GM13976 (cell line): ENCODE measurements around the gene SHLD1.
"Not testable (repeated sequence)": the region's sequence is repeated elsewhere in the genome, so short reads cannot be mapped to it uniquely, and the experiment has no call there.

Experiments used
- DNase-seq: peaks from one replicate; pipeline ENCODE4 v3.0.0; 2012; ENCODE audit warnings: low spot score
- in situ Hi-C: fragments of 300-500 bp; cut with MboI; formaldehyde crosslinking; loops from one replicate; pipeline ENCODE4 v1.12.0; 2022; ENCODE audit warnings: low sequenced_read_pairs, mixed read lengths, inconsistent platforms; ENCODE audit not compliant: unreplicated experiment
- TF ChIP-seq, protein P1 (sequence below): IDR thresholded peaks from 2 replicates; pipeline ENCODE4 v1.5.1; 2012; ENCODE audit warnings: borderline replicate concordance, mild to moderate bottlenecking; ENCODE audit not compliant: insufficient read depth; ENCODE audit errors: extremely low read depth, missing control alignments, control extremely low read depth

Gene SHLD1

DNA sequence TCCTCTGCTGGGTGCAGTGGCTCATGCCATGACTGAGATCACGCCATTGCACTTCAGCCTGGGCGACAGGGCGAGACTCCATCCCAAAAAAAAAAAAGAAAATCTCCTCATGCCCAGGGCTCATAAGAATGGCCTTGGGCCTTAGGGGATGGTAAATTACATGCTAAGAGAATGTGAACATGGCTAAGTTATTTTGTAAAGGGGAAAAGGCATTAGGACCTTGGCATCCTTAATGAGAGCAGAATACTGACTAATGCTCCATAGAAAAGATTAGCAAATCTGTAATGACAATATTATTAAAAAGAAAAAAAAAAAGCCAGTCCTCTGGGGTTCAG, 12.6 kb upstream of the SHLD1 start:
- no peak for DNase-seq
- TF ChIP-seq, protein P1, sequence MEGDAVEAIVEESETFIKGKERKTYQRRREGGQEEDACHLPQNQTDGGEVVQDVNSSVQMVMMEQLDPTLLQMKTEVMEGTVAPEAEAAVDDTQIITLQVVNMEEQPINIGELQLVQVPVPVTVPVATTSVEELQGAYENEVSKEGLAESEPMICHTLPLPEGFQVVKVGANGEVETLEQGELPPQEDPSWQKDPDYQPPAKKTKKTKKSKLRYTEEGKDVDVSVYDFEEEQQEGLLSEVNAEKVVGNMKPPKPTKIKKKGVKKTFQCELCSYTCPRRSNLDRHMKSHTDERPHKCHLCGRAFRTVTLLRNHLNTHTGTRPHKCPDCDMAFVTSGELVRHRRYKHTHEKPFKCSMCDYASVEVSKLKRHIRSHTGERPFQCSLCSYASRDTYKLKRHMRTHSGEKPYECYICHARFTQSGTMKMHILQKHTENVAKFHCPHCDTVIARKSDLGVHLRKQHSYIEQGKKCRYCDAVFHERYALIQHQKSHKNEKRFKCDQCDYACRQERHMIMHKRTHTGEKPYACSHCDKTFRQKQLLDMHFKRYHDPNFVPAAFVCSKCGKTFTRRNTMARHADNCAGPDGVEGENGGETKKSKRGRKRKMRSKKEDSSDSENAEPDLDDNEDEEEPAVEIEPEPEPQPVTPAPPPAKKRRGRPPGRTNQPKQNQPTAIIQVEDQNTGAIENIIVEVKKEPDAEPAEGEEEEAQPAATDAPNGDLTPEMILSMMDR: no peak
- in situ Hi-C loops: no loop called here

DNA sequence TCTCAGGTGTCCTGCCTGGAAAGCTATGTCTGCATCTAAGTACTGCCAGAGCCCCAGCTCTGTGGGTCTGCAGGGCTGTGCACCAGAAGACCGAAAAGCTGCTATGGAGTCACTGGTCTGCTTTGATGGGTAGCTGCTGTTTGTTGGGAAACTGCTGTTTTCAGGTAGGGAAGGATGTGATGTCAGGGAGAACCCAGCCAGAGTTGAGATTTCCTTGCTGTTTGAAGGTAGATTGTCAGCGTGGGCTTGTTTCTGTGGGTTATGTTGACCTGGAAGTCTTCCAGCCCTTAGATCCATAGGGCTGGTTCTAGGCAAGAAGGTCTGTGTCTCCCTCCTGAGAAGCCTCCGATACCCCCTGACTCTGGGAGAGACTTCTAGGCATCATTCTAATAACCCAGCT, 12.2 kb upstream of the SHLD1 start:
- in situ Hi-C loops: no loop called here
- no peak for DNase-seq
- TF ChIP-seq, protein P1: no peak

DNA sequence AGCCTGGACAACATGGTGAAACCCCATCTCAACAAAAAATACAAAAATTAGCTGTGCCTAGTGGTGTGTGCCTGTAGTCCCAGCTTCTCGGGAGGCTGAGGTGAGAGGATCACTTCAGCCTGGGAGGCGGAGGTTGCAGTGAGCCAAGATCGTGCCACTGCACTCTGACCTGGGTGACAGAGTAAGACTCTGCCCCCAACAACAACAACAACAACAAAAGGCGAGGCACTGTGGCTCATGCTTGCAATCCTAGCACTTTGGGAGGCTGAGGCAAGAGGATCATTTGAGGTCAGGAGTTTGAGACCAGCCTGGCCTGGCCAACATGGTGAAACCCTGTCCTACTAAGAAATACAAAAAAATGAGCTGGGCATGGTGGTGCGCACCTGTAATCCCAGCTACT, 9.6 kb upstream of the SHLD1 start:
- in situ Hi-C loops, DNase-seq: not testable (repeated sequence)

DNA sequence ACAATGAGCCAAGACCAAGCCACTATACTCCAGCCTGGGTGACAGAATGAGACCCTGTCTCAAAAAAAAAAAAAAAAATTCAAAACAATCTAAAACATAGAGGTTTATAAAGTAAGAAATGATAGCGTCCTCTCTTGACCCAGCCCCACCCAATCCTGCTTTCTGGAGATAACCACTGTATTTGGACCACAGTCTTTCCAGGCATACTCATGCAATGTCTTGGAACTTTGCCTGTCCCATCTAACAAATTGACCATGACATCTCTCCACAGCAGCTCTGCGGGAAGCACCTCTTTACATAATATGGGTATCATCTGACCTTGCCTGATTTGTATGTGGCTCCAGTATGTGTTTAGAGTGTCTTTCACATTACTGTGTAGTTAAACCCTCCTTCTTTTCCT, 9.1 kb upstream of the SHLD1 start:
- in situ Hi-C loops: no loop called here
- TF ChIP-seq, protein P1: no peak
- DNase-seq: no peak

DNA sequence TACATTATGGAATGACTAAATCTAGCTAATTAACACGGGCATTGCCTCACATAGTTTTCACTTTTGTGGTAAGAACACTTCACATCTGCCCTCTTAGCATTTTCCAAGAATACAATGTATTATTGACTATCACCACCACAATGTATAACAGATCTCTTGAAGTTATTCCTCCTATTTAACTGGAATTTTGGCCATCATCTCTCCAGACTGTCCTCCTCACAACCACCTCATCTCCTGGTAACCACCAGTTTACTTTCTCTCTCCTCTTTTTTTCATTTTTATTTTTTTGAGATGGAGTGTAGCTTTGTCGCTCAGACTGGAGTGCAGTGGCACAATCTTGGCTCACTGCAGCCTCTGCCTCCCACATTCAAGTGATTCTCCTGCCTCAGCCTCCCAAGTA, 8.2 kb upstream of the SHLD1 start:
- TF ChIP-seq, protein P1: no peak
- in situ Hi-C loops: no loop called here
- no peak for DNase-seq

DNA sequence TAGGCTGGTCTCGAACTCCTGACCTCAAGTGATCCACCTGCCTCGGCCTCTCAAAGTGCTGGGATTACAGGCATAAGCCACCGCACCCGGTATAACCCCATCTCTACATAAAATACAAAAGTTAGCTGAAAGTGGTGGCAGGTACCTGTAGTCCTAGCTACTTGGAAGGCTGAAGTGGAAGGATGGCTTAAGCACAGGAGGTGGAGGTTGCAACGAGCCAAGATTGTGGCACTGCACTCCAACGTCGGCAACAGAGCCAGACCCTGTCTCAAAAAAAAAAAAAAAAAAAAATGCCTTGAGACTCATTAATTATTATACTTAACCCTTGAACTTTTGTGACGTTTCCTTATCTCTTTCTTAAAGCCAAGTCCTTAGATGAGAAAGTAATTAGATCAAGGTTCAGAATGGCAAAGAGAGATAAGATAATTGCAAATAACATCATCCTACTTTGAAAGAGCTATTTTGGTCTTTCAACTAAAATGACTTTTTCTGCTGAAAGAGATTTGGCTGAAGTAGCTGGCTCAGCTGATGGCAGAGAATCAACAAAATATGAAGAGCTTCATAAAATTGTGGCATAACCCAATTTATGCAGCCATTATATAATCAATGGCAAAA, 4.7 kb upstream of the SHLD1 start:
- TF ChIP-seq, protein P1: no peak
- in situ Hi-C loops: no loop called here
- no peak for DNase-seq

DNA sequence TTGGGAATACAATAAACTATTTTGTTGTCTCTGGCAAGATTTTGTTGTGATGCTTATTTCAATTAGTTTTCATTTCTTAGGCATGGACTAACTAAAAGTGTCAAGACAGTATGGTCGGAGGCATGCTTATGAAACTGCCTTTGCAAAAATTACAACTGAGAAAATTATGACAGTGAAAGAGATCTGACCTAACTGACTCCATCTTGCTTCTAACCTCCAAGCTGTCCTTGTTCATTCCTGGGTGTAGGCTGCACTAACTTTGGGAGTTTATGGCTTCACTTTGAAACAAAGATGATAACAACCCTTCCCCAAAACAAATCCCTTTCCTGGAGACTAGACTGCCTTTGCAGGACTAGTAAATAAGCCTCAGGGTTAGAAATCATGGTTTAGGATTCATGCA, 4.1 kb upstream of the SHLD1 start:
- in situ Hi-C loops: no loop called here
- TF ChIP-seq, protein P1: no peak
- no peak for DNase-seq
